Caco-2 (cell line): ENCODE data around the gene ZSCAN5B. TPM values are rescaled to one million over a fixed set of nuclear protein-coding genes. Genes with fewer than 3 reads are reported as not detected.

ENCODE experiments used
- BruUV-seq: library from RNA; stranded (reverse); fragments of 400-500 nt; replicated peaks from 2 replicates; lab custom pipeline; 2021; lab: Mats Ljungman, UMichigan
- CTCF ChIA-PET: fragments of 300-600 bp; sonication (Branson Sonifier 250); formaldehyde crosslinking; loops from one replicate; lab custom pipeline; 2022; ENCODE audit warnings: antibody characterized with exemption; lab: Charles Lee
- POLR2A ChIA-PET: fragments of 300-600 bp; sonication (Branson Sonifier 250); formaldehyde crosslinking; loops from one replicate; lab custom pipeline; 2022; ENCODE audit warnings: antibody characterized with exemption; lab: Charles Lee
- DNase-seq, 2 experiments: peaks; one replicate each; pipeline versions ENCODE4 v3.0.0 to v3.0.0-alpha.2; 2020 to 2022
- H3K27me3 ChIP-seq: replicated peaks from 2 replicates; pipeline ENCODE4 v1.6.0; 2011; ENCODE audit warnings: low read length; ENCODE audit not compliant: control insufficient read depth, insufficient read depth
- H3K36me3 ChIP-seq: 2 replicates; pipeline ENCODE4 v1.5.1; 2011; ENCODE audit warnings: low read length; ENCODE audit not compliant: control insufficient read depth, insufficient read depth
- H3K4me1 ChIP-seq: fragments of 250-450 bp; sonication (Bioruptor Pico); 2 replicates; pipeline ENCODE4 v1.5.1; 2020; ENCODE audit warnings: mild to moderate bottlenecking
- H3K4me3 ChIP-seq: 2 replicates; pipeline ENCODE4 v1.5.1; 2011; ENCODE audit warnings: low read depth, mild to moderate bottlenecking, control low read depth, low read length
- H3K9me3 ChIP-seq: fragments of 250-450 bp; sonication (Bioruptor Pico); 2 replicates; pipeline ENCODE4 v1.5.1; 2020; ENCODE audit warnings: mild to moderate bottlenecking, moderate library complexity
- H3K27ac Mint-ChIP-seq: one replicate; pipeline ENCODE4 v1.8.0; 2022; ENCODE audit warnings: mixed read lengths; ENCODE audit not compliant: unreplicated experiment
- H3K27me3 Mint-ChIP-seq: one replicate; pipeline ENCODE4 v1.8.0; 2022; ENCODE audit warnings: mixed read lengths; ENCODE audit not compliant: insufficient read depth, unreplicated experiment
- H3K36me3 Mint-ChIP-seq: one replicate; pipeline ENCODE4 v1.8.0; 2022; ENCODE audit warnings: mild to moderate bottlenecking, mixed read lengths; ENCODE audit not compliant: insufficient read depth, unreplicated experiment
- H3K4me1 Mint-ChIP-seq: one replicate; pipeline ENCODE4 v1.8.0; 2022; ENCODE audit warnings: low read depth, mixed read lengths; ENCODE audit not compliant: unreplicated experiment
- H3K4me3 Mint-ChIP-seq: one replicate; pipeline ENCODE4 v1.8.0; 2022; ENCODE audit warnings: mild to moderate bottlenecking, moderate library complexity, mixed read lengths; ENCODE audit not compliant: unreplicated experiment
- H3K9me3 Mint-ChIP-seq: one replicate; pipeline ENCODE4 v1.8.0; 2022; ENCODE audit warnings: mixed read lengths; ENCODE audit not compliant: unreplicated experiment
- intact Hi-C: fragments of 100-400 bp; cut with micrococcal nuclease; formaldehyde crosslinking; loops from one replicate; pipeline ENCODE4 v1.10.0; 2022; ENCODE audit not compliant: unreplicated experiment
- total RNA-seq: library from RNA; stranded (reverse); gene quantifications from 2 replicates; pipeline ENCODE4 v1.2.3, GENCODE V29; 2022
- TF ChIP-seq, protein P1 (sequence below), 2 experiments: fragments of 200-600 bp in 1 of 2; IDR thresholded peaks; 1 replicate in 1 of 2; 2 replicates in 1 of 2; pipeline versions ENCODE4 v1.5.1 to v1.8.0; 2011 to 2022; ENCODE audit warnings: antibody characterized with exemption in 1 of 2, control low read depth in 1 of 2, inconsistent platforms in 1 of 2, low read depth in 1 of 2, low read length in 1 of 2, mild to moderate bottlenecking in 1 of 2, moderate library complexity in 1 of 2; ENCODE audit not compliant: insufficient read depth in 1 of 2, severe bottlenecking in 1 of 2, unreplicated experiment in 1 of 2

The ZSCAN5B gene
- total RNA-seq, 1 experiment from 2014 or later: not detected

DNA sequence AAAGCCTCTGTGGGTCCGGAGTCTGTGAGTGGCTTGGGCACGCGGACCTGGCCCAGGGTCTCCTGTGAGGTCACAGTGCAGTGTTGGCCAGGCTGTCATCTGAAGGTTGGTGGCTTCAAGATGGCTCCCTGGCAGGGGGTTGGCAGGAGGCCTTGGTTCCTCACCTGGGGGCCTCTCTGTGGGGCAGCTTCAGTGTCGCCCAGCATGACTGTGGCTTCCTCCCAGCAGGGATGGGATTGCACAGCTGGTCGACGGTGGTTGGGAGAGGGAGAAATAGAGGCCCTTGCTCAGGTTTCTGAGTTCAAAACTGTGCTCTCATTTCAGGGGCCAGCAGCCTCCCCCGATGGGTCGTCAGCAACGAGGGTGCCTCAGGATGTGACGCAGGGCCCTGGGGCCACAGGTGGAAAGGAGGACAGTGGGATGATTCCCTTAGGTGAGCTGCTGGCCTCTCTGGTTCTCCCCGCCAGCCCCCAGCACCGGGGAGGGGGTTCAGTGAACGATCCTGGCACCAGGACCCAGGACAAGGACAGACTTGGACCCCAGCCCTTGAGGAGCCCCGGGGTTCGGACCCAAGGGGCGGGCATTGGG lies 39.3 kb downstream of the ZSCAN5B start:
- no peak overlapping the region for H3K27ac Mint-ChIP-seq
- Histone ChIP-seq H3K27me3 (no peaks in the 10 kb centered on the region), H3K36me3 (peaks cover 3% of the 10 kb centered on the region), H3K9me3 (no peaks in the 10 kb centered on the region), H3K4me3 (no peak overlapping the region), H3K4me1 (no peaks in the 10 kb centered on the region)
- H3K4me3 Mint-ChIP-seq: no peak overlapping the region
- POLR2A ChIA-PET: no interaction called here
- TF ChIP-seq, protein P1, sequence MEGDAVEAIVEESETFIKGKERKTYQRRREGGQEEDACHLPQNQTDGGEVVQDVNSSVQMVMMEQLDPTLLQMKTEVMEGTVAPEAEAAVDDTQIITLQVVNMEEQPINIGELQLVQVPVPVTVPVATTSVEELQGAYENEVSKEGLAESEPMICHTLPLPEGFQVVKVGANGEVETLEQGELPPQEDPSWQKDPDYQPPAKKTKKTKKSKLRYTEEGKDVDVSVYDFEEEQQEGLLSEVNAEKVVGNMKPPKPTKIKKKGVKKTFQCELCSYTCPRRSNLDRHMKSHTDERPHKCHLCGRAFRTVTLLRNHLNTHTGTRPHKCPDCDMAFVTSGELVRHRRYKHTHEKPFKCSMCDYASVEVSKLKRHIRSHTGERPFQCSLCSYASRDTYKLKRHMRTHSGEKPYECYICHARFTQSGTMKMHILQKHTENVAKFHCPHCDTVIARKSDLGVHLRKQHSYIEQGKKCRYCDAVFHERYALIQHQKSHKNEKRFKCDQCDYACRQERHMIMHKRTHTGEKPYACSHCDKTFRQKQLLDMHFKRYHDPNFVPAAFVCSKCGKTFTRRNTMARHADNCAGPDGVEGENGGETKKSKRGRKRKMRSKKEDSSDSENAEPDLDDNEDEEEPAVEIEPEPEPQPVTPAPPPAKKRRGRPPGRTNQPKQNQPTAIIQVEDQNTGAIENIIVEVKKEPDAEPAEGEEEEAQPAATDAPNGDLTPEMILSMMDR (IDR thresholded peaks at IDR 0.05; ENCODE audit: insufficient read depth in 1 of 2, low read depth in 1 of 2, low read length in 1 of 2, severe bottlenecking in 1 of 2, unreplicated experiment in 1 of 2): no peak
- H3K4me1 Mint-ChIP-seq: no peaks in the 10 kb centered on the region
- BruUV-seq: no TSS peak
- peaks cover 50% of the 10 kb centered on the region for H3K36me3 Mint-ChIP-seq
- H3K27me3 Mint-ChIP-seq: no peaks in the 10 kb centered on the region
- H3K9me3 Mint-ChIP-seq: no peaks in the 10 kb centered on the region
- CTCF ChIA-PET: interaction anchor here (0.5 kb wide), 1 partner anchor 95 kb away, joined by 3 read pairs; no protein-coding TSS in a partner anchor
- intact Hi-C loops: no loop called here
- DNase-seq: no peak

GRCh38 chr19:56156768-56157167 lies 40.8 kb downstream of the ZSCAN5B start:
- Histone ChIP-seq H3K36me3 (peaks cover 3% of the 10 kb centered on the region), H3K27me3 (no peaks in the 10 kb centered on the region), H3K4me1 (no peaks in the 10 kb centered on the region), H3K4me3 (no peak overlapping the region), H3K9me3 (no peaks in the 10 kb centered on the region)
- no peak overlapping the region for H3K4me3 Mint-ChIP-seq
- no peaks in the 10 kb centered on the region for H3K9me3 Mint-ChIP-seq
- H3K27ac Mint-ChIP-seq: no peak overlapping the region
- no peak for DNase-seq
- no peaks in the 10 kb centered on the region for H3K4me1 Mint-ChIP-seq
- BruUV-seq: no TSS peak
- POLR2A ChIA-PET: no interaction called here
- H3K36me3 Mint-ChIP-seq: peaks cover 46% of the 10 kb centered on the region
- CTCF ChIA-PET: interaction anchor here (1.1 kb wide), 1 partner anchor 15 kb away, joined by 3 read pairs; no protein-coding TSS in a partner anchor
- intact Hi-C loops: no loop called here
- TF ChIP-seq, protein P1 (IDR thresholded peaks at IDR 0.05; ENCODE audit: insufficient read depth in 1 of 2, low read depth in 1 of 2, low read length in 1 of 2, severe bottlenecking in 1 of 2, unreplicated experiment in 1 of 2): no peak
- no peaks in the 10 kb centered on the region for H3K27me3 Mint-ChIP-seq

DNA sequence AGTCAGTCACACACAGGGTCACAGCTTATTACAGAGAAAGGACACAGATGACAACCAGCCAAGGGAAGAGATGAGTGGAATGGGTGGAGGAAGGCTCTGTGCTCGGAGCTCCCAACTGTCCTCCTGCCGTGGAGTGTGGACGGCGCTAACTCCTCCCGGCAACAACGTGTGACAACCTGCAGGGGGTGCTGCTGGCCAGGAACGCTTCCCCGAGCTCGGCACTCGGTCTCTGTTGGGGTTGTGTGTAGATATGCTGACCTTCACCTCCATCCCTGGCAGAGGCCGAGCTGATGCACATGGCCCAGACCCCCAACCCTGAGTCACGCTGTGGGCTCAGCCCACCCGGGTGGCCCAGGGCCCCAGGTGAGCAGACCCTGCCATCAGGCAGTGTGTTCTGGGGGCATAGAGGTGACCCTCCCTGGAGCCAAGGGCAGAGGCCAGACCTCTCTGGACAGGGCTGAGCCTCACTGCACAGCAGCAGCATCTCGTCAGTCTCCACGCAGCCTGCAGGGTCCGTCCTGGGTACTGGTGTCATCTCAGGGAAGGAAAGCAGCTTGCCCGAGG lies 42.4 kb downstream of the ZSCAN5B start:
- Histone ChIP-seq H3K9me3 (no peaks in the 10 kb centered on the region), H3K4me3 (no peak overlapping the region), H3K27me3 (no peaks in the 10 kb centered on the region), H3K4me1 (no peaks in the 10 kb centered on the region), H3K36me3 (peaks cover 3% of the 10 kb centered on the region)
- DNase-seq: no peak
- CTCF ChIA-PET: interaction anchor here (0.7 to 1.7 kb wide), 5 partner anchors 10 to 98 kb away, joined by 3 to 6 read pairs (median 3); no protein-coding TSS in a partner anchor
- Mint-ChIP-seq H3K27ac (no peak overlapping the region), H3K4me3 (no peak overlapping the region), H3K4me1 (no peaks in the 10 kb centered on the region), H3K36me3 (peaks cover 46% of the 10 kb centered on the region), H3K27me3 (no peaks in the 10 kb centered on the region), H3K9me3 (no peaks in the 10 kb centered on the region)
- intact Hi-C loops: no loop called here
- POLR2A ChIA-PET: interaction anchor here (0.5 kb wide), 1 partner anchor 1831 kb away, joined by 3 read pairs; no protein-coding TSS in a partner anchor
- BruUV-seq: no TSS peak
- TF ChIP-seq, protein P1 (IDR thresholded peaks at IDR 0.05; ENCODE audit: insufficient read depth in 1 of 2, low read depth in 1 of 2, low read length in 1 of 2, severe bottlenecking in 1 of 2, unreplicated experiment in 1 of 2): peak; percentile 13 to 28
